ENCODE results near the gene TMEM120B. TPM values are rescaled to one million over a fixed set of nuclear protein-coding genes. Genes with fewer than 3 reads are reported as not detected.

Gene TMEM120B
- total and polyA plus RNA-seq, 2 of the 13 experiments (the other 11 are each of a cell fraction or from before 2014, with no cell fraction given), result 7.1 to 12.9 TPM

DNA sequence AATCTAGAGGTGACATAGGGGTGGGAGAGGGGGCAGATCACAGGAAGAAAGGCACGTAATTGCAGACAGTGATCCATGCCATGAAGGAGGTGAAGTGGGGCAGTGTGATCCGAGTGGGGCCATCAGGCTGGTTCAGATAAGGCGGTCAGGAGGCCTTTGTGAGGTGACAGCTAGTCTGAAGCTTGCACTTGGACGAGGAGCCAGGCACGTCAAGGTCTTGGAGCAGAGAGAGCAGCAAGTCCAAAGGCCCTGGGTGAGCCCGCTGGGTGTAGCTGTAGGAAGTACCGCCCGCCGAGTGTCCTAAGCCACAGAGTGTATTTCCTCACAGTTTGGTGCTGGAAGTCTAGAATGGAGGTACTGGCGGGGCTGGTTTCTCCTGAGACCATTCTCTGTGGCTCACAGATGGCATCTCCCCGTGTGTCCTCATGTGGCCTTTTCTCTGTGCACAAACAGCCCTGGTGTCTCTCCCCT lies 57.3 kb downstream of the TMEM120B start (continued):
- TF ChIP-seq, protein P1, sequence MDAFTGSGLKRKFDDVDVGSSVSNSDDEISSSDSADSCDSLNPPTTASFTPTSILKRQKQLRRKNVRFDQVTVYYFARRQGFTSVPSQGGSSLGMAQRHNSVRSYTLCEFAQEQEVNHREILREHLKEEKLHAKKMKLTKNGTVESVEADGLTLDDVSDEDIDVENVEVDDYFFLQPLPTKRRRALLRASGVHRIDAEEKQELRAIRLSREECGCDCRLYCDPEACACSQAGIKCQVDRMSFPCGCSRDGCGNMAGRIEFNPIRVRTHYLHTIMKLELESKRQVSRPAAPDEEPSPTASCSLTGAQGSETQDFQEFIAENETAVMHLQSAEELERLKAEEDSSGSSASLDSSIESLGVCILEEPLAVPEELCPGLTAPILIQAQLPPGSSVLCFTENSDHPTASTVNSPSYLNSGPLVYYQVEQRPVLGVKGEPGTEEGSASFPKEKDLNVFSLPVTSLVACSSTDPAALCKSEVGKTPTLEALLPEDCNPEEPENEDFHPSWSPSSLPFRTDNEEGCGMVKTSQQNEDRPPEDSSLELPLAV (CRISPR knock-in tag; conservative IDR thresholded peaks at IDR 0.05; ENCODE audit: low read depth), result no peak
- TF ChIP-seq ZNF709 (CRISPR knock-in tag; IDR thresholded peaks at IDR 0.05), result 0 out of 2 replicates have a peak, but pooled peaks have one; percentile 13
- no peak for TF ChIP-seq ARNT (IDR thresholded peaks at IDR 0.05)
- no peak for TF ChIP-seq PAF1 (CRISPR knock-in tag; IDR thresholded peaks at IDR 0.05)
- TF ChIP-seq, protein P2, sequence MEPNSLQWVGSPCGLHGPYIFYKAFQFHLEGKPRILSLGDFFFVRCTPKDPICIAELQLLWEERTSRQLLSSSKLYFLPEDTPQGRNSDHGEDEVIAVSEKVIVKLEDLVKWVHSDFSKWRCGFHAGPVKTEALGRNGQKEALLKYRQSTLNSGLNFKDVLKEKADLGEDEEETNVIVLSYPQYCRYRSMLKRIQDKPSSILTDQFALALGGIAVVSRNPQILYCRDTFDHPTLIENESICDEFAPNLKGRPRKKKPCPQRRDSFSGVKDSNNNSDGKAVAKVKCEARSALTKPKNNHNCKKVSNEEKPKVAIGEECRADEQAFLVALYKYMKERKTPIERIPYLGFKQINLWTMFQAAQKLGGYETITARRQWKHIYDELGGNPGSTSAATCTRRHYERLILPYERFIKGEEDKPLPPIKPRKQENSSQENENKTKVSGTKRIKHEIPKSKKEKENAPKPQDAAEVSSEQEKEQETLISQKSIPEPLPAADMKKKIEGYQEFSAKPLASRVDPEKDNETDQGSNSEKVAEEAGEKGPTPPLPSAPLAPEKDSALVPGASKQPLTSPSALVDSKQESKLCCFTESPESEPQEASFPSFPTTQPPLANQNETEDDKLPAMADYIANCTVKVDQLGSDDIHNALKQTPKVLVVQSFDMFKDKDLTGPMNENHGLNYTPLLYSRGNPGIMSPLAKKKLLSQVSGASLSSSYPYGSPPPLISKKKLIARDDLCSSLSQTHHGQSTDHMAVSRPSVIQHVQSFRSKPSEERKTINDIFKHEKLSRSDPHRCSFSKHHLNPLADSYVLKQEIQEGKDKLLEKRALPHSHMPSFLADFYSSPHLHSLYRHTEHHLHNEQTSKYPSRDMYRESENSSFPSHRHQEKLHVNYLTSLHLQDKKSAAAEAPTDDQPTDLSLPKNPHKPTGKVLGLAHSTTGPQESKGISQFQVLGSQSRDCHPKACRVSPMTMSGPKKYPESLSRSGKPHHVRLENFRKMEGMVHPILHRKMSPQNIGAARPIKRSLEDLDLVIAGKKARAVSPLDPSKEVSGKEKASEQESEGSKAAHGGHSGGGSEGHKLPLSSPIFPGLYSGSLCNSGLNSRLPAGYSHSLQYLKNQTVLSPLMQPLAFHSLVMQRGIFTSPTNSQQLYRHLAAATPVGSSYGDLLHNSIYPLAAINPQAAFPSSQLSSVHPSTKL (CRISPR knock-in tag; IDR thresholded peaks at IDR 0.05), result peak; percentile 28; the same call in 1 of the 2 replicates
- no peak for TF ChIP-seq ZNF724P (CRISPR knock-in tag; IDR thresholded peaks at IDR 0.05; ENCODE audit: borderline replicate concordance)
- TF ChIP-seq ATF7 (IDR thresholded peaks at IDR 0.05), result no peak
- no peak for TF ChIP-seq ATF7 (CRISPR knock-in tag; IDR thresholded peaks at IDR 0.05)
- no peak for TF ChIP-seq RAD21 (CRISPR knock-in tag; IDR thresholded peaks at IDR 0.05)
- TF ChIP-seq HOXD1 (CRISPR knock-in tag; IDR thresholded peaks at IDR 0.05), result no peak
- no peak for TF ChIP-seq NFYC (CRISPR knock-in tag; IDR thresholded peaks at IDR 0.05)
- no peak for TF ChIP-seq GPBP1L1 (CRISPR knock-in tag; IDR thresholded peaks at IDR 0.05)
- TF ChIP-seq ZNF776 (CRISPR knock-in tag; IDR thresholded peaks at IDR 0.05), result no peak
- 0 out of 2 replicates have a peak, but pooled peaks have one; percentile 37 for TF ChIP-seq HNF1B (CRISPR knock-in tag; IDR thresholded peaks at IDR 0.05)
- TF ChIP-seq, protein P3, sequence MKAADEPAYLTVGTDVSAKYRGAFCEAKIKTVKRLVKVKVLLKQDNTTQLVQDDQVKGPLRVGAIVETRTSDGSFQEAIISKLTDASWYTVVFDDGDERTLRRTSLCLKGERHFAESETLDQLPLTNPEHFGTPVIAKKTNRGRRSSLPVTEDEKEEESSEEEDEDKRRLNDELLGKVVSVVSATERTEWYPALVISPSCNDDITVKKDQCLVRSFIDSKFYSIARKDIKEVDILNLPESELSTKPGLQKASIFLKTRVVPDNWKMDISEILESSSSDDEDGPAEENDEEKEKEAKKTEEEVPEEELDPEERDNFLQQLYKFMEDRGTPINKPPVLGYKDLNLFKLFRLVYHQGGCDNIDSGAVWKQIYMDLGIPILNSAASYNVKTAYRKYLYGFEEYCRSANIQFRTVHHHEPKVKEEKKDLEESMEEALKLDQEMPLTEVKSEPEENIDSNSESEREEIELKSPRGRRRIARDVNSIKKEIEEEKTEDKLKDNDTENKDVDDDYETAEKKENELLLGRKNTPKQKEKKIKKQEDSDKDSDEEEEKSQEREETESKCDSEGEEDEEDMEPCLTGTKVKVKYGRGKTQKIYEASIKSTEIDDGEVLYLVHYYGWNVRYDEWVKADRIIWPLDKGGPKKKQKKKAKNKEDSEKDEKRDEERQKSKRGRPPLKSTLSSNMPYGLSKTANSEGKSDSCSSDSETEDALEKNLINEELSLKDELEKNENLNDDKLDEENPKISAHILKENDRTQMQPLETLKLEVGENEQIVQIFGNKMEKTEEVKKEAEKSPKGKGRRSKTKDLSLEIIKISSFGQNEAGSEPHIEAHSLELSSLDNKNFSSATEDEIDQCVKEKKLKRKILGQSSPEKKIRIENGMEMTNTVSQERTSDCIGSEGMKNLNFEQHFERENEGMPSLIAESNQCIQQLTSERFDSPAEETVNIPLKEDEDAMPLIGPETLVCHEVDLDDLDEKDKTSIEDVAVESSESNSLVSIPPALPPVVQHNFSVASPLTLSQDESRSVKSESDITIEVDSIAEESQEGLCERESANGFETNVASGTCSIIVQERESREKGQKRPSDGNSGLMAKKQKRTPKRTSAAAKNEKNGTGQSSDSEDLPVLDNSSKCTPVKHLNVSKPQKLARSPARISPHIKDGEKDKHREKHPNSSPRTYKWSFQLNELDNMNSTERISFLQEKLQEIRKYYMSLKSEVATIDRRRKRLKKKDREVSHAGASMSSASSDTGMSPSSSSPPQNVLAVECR (CRISPR knock-in tag; IDR thresholded peaks at IDR 0.05; ENCODE audit: borderline replicate concordance), result peak; percentile 34; the same call in 1 of the 2 replicates
- TF ChIP-seq PLRG1 (conservative IDR thresholded peaks at IDR 0.05), result no peak
